HG03558 (cell line): ENCODE data around the gene DCTN1.
"Not testable (repeated sequence)": the region's sequence is repeated elsewhere in the genome, so short reads cannot be mapped to it uniquely, and the experiment has no call there.

Source experiments
- ATAC-seq: cut with Tn5 transposase; IDR thresholded peaks from one replicate; pipeline ENCODE4 v1.9.1; 2021; ENCODE audit warnings: moderate number of reproducible peaks; ENCODE audit not compliant: unreplicated experiment; ENCODE audit errors: extremely low read depth

The DCTN1 gene

GRCh38 chr2:74374509-74375205, 5.5 kb downstream of the DCTN1 start:
- no peak for ATAC-seq

GRCh38 chr2:74373985-74374384, 6.1 kb downstream of the DCTN1 start:
- ATAC-seq = no peak

DNA sequence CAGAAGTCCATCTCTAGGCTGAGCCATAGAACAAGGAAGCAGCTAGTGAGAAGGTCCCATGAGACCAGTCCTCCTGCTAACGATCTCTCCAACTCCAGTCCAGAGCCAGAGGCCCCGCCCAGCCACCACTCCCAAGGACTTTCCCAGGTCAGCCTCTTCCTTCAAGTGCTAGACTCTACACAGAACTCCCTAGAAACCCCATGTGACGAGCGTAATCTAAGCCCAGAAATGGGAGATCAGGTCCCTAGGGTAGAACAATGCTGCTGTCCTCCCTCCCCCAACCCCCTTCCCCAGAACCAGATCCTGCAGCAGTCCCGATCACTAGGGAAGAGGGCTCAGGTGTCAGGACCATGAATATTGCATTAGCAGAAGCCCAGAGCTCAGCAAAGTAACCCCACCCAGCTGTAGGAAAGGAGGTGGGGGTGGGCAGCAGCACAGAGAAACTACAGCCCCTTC, 6.9 kb downstream of the DCTN1 start:
- no peak for ATAC-seq

GRCh38 chr2:74372674-74373073, 7.4 kb downstream of the DCTN1 start:
- no peak for ATAC-seq

DNA sequence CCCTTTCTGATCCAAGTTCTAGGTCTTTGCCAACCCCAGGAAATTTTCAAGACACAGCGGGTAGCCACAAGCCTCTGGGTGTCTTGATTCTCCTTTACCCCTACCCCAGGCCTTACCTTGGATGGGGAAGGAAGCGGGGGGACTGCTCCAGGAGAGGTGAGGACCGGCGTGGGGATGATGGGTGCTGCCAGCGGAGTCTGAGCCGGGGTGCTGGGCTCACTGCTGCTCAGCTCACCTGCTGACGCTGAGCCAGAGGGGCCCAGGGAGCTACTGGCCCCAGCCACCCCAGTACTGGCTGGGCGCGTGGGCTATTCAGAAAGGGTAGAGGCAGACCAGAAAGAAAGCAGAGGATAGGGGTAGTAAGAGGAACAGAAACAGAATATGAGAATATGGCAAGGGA, 8.7 kb downstream of the DCTN1 start:
- ATAC-seq = no peak

DNA sequence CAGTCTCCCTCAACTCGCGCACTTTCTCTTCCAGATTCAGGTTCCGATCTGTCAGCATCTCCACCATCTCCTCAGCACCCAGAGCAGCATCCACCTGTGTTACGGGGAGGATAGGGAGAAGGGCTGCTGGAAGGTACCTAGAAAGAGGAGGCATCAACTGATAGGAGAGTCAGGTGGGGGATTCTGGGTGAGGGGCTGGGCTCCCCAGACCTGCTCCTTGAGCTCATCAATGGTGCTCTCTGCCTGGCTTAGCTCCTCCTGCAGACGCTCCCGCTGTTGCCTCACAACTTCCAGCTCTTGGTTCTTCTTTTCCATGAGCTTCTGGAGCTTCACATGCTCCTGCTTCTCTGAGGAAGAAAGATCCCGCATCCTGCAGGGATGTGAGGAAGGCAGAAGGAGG, 10.1 kb downstream of the DCTN1 start:
- ATAC-seq = no peak

- ATAC-seq = no peak
Measured at GRCh38 chr2:74368499-74368898, 11.6 kb downstream of the DCTN1 start.

GRCh38 chr2:74367789-74368188, 12.3 kb downstream of the DCTN1 start:
- no peak for ATAC-seq

- no peak for ATAC-seq
Measured at GRCh38 chr2:74366036-74366435, 14.1 kb downstream of the DCTN1 start.

DNA sequence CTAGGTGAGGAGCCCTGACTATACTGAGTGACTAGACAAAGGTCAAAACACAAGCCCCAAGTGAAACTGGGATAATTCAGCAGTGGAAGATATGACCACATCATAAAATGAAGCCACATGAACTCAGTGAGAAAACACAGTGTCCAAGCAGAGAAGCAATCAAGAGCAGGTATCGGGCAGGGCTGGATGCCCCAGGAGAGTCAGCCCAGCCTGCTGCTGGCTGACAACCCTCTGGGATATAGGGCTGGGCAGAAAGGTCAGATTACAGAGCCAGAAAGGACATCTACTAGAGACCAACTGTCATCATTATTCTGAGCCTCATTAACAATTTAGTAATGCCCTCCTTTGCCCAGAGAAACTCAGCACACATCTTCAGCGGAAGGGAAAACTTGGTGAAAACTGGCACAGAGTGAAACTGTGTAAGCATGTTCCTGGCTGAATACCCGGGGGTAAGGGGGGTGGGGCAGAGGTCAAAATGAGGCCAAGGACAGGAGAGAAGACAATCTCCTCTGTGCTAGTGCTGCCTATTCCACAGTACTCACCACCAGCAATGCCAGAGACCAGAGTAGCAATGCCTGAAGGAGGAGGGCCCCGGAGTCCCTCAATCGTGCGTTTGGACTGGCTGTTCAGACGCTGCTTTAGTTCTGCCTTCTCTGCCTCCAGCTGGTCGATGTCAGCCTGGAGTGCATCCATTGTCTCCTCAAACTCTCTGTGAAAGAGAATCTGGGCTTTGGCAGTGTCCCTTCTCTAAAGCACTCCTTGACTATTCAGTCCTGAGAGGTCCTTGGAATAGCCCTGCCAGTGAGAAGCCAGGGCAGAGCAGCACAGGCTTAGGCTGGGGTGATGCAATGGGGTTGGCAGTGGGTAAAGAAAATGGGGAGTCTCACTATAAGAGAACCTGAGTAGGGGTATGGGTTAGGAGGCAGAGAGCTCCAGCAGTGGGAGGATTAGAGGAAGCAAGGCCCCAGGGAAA, 15.3 kb downstream of the DCTN1 start:
- ATAC-seq = no peak

DNA sequence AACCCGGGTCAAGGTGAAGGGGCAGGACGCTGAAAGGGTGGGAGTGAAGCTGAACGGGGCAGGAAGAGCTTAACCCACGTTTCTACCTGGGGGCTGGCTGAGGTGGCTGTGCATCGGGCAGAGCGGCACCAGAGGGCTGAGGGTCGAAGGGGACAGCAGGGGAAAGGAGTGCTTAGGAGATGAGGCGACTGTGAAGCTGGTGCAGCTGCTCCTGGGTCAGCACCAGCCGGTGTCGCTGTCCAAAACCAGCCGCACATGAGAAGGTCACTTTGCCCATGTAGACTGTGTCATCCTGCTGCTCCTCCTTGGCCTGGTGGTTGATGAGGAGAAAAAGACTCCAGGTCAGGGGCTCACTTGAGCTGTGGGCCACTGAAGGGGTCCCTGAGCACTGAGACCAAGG, 18.8 kb downstream of the DCTN1 start:
- no peak for ATAC-seq

DNA sequence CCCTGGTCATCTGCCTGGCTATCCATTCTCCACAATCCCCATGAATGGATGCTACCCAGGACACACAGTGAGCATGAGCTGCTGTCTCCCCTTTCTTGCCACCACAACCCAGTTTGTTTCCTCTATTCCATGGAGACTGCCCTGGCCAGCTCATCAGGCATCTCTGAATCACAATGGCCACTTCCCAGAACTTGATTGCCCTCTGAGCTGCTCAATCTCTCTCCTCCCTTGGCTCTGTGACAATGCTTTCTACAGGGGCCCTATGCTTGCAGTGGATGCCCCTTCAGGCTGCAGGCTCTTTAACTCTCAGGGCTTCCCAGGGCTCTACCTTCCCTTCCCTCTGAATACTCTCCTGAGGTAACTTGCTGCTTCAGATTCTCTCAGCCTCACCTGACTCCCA, 22.5 kb downstream of the DCTN1 start:
- ATAC-seq = no peak

- no peak for ATAC-seq
Measured at GRCh38 chr2:74349889-74350288, 30.2 kb downstream of the DCTN1 start.

DNA sequence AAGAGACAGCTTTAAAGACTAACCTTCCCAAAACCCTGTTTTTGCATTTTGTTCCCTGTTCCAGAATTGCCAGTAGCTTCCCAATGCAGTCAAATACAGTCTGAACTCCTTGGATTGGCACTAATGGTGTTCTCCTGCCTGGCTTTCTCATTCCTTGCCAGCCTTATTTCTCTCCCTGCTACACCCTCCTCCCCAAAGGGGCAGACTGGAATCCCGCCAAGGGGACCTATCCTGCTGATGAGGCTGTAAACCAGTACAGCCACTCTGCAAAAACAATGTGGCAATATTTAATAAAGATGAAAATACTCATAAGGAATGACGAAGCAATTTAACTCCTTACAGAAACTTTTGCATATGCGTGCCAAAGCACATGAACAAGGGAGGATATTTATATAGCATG, 32.4 kb downstream of the DCTN1 start:
- ATAC-seq = no peak

DNA sequence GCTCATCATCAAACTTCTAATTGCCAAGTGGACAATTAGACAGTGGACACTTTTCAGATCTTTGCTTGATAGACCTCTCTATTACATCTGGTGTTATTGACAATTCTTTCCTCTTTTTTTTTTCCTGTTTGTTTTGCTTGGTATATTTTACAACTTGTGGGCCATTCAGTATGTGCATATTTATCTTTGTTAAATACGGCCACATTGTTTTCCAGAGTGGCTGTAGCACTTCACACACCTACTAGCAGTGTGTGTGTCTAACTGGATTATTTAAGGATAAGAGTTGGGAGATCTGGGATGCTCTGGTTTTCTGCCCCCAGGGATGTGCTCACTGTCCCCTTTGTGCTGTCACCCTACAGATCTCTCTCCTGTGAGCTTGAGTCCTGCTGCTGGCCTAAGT, 32.8 kb downstream of the DCTN1 start:
- no peak for ATAC-seq

DNA sequence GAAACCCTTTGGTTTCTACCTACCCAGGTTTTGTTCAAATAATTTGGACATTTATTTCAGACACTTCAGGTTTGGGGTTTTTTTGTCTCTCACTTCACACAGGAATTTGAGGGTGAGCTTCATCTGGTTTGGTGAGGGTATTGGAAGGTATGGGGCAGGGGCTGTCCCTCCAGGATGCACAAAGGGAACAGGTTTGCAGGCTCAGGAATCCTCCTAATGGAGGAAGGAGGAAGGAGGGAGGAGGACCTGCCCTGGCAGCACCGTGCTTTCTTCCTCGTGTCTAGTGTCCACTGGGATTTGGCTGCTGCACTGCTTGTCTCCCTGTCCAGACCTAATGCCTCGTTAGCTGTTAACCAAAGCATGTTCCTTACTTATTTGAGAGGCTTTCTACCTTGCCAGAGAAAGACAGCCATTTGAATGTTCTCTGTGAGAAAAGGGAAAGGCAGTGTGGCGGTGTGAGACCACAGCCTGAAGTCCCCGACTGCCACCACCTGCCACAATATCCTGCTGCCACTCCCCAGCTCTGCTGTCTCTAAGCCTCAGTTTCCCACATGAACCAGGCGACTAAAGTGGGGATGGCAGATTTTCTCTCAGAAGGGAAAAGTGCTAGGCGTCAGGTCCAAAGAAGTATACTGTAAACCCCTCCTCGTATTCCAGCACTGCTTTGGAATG, 34.7 kb downstream of the DCTN1 start:
- no peak for ATAC-seq

DNA sequence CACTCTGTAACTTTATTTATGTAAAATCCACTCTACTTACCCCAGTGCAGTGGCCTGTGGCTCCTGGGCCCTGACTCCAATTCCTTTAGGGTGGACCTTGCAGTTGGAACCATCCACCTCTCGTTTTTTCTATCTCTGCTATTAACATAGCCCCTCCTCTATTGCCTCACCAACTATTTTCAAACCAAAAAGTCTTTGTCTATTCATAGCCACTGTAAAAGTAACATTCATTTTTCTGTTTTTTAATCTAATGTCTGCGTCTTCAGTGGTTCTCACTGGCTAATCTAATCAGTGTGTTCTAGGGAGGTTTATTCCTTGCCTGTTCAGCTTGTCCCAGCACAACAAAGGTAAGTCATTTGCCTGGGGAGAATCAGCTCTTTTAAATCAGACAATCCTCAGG, 36.8 kb downstream of the DCTN1 start, which contains the start of gene SLC4A5:
TSS of gene SLC4A5 (minus strand) at position 101 of the 400 bp plus-strand sequence. CDS start 28,393 bp downstream, outside the sequence.
- ATAC-seq = no peak

- ATAC-seq = not testable (repeated sequence)
Measured at GRCh38 chr2:74336227-74336626, 43.9 kb downstream of the DCTN1 start.

- no peak for ATAC-seq
Measured at GRCh38 chr2:74334931-74335333, 45.2 kb downstream of the DCTN1 start.

GRCh38 chr2:74333896-74334586, 46.1 kb downstream of the DCTN1 start:
- no peak for ATAC-seq
